K562 (cell line): ENCODE data around the gene ZFTA.

Source experiments
- CC2D1A ChIP-seq: fragments of 450-650 bp; IDR thresholded peaks from 2 replicates; pipeline ENCODE4 v1.6.1; 2017; ENCODE audit warnings: mild to moderate bottlenecking
- EGR1 ChIP-seq: fragments of 450-650 bp; conservative IDR thresholded peaks from 2 replicates; pipeline ENCODE4 v1.6.1; 2017; ENCODE audit warnings: mild to moderate bottlenecking
- EP300 ChIP-seq: IDR thresholded peaks from 2 replicates; pipeline ENCODE4 v1.6.1; 2012; ENCODE audit warnings: low read length, improper control_type of control experiment
- IRF2 ChIP-seq: sonication (generic); formaldehyde crosslinking; IDR thresholded peaks from 2 replicates; pipeline ENCODE4 v1.8.1; 2022; ENCODE audit warnings: mild to moderate bottlenecking, missing genetic modification reagents
- JUND ChIP-seq, 2 experiments: IDR thresholded peaks; 2 replicates in 1 of 2; 3 replicates in 1 of 2; pipeline ENCODE4 v1.6.1; 2011; ENCODE audit warnings: borderline replicate concordance in 2 of 2, low read depth in 2 of 2, low read length in 2 of 2, improper control_type of control experiment in 1 of 2, missing biosample characterization in 1 of 2, missing genetic modification characterization in 1 of 2, missing genetic modification reagents in 1 of 2
- KHSRP ChIP-seq: fragments of 450-650 bp; IDR thresholded peaks from 2 replicates; pipeline ENCODE4 v1.6.1; 2017
- PHB2 ChIP-seq: fragments of 450-650 bp; IDR thresholded peaks from 2 replicates; pipeline ENCODE4 v1.6.1; 2017; ENCODE audit warnings: low read depth
- POLR2AphosphoS5 ChIP-seq: IDR thresholded peaks from 2 replicates; pipeline ENCODE4 v1.6.1; 2011; ENCODE audit warnings: mild to moderate bottlenecking, low read depth, low read length, moderate library complexity; ENCODE audit not compliant: control insufficient read depth, insufficient read depth
- SIN3B ChIP-seq: fragments of 450-650 bp; IDR thresholded peaks from 2 replicates; pipeline ENCODE4 v1.6.1; 2017; ENCODE audit warnings: low read depth, mild to moderate bottlenecking, moderate library complexity
- ZBTB17 ChIP-seq: fragments of 450-650 bp; formaldehyde crosslinking; IDR thresholded peaks from 2 replicates; pipeline ENCODE4 v1.4.0; 2020; ENCODE audit warnings: mild to moderate bottlenecking
- ZNF551 ChIP-seq: fragments of 250-450 bp; sonication (Bioruptor Pico); IDR thresholded peaks from 2 replicates; pipeline ENCODE4 v1.5.0; 2021; ENCODE audit warnings: mild to moderate bottlenecking, moderate library complexity
- ZNF696 ChIP-seq: fragments of 250-450 bp; sonication (Bioruptor Pico); conservative IDR thresholded peaks from 2 replicates; pipeline ENCODE4 v1.4.0; 2020; ENCODE audit warnings: mild to moderate bottlenecking, moderate library complexity
- TF ChIP-seq, protein P1 (sequence below): fragments of 250-450 bp; sonication (Bioruptor Pico); IDR thresholded peaks from 2 replicates; pipeline ENCODE4 v1.8.0; 2022; ENCODE audit warnings: moderate library complexity, mild to moderate bottlenecking, inconsistent platforms
- TF ChIP-seq, protein P2 (sequence below): conservative IDR thresholded peaks from 2 replicates; pipeline ENCODE4 v1.6.1; 2011; ENCODE audit warnings: low read depth, mild to moderate bottlenecking, low read length; ENCODE audit not compliant: control insufficient read depth

DNA sequence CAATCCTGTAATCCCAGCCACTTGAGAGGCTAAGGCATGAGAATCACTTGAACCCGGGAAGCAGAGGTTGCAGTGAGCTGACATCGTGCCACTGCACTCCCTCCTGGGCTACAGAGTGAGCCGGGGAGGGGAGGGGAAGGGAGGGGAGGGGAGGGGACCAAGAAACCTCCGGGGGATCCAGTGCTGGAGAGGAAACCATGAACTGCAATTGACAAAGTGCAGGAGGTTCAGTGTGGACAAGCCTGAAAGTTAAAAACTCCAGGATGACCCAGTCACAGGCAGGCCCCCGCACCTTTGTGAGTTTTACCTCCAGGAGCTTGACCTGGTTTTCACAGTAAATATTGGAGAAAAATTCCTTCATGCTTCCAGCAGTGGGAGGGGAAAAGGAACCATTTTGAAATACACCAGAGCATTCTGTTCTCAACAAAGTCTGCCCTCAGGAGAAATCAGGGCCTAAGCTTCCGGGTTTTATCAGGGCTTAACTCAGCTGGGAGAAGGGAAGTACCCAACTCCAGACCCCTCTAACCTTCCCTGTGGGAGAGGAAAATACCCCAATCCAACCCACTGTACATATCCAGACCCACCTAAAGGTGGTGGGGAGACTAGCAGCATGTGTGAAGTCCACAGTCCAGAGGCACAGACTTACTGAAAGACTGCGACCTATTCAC lies 15.5 kb upstream of the ZFTA start:
- no peak for TF ChIP-seq POLR2AphosphoS5
- TF ChIP-seq ZNF696 (CRISPR knock-in tag) = no peak
- TF ChIP-seq ZNF551 (CRISPR knock-in tag) = no peak
- TF ChIP-seq EGR1 = no peak
- TF ChIP-seq SIN3B = no peak
- TF ChIP-seq IRF2 = no peak
- no peak for TF ChIP-seq PHB2
- TF ChIP-seq, protein P1, sequence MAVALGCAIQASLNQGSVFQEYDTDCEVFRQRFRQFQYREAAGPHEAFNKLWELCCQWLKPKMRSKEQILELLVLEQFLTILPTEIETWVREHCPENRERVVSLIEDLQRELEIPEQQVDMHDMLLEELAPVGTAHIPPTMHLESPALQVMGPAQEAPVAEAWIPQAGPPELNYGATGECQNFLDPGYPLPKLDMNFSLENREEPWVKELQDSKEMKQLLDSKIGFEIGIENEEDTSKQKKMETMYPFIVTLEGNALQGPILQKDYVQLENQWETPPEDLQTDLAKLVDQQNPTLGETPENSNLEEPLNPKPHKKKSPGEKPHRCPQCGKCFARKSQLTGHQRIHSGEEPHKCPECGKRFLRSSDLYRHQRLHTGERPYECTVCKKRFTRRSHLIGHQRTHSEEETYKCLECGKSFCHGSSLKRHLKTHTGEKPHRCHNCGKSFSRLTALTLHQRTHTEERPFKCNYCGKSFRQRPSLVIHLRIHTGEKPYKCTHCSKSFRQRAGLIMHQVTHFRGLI = no peak
- TF ChIP-seq CC2D1A = no peak
- TF ChIP-seq KHSRP = no peak
- TF ChIP-seq, protein P2, sequence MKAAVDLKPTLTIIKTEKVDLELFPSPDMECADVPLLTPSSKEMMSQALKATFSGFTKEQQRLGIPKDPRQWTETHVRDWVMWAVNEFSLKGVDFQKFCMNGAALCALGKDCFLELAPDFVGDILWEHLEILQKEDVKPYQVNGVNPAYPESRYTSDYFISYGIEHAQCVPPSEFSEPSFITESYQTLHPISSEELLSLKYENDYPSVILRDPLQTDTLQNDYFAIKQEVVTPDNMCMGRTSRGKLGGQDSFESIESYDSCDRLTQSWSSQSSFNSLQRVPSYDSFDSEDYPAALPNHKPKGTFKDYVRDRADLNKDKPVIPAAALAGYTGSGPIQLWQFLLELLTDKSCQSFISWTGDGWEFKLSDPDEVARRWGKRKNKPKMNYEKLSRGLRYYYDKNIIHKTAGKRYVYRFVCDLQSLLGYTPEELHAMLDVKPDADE = no peak
- no peak for TF ChIP-seq JUND (IDR thresholded peaks at IDR 0.05; ENCODE audit: borderline replicate concordance, low read depth, low read length)
- TF ChIP-seq JUND (tag; IDR thresholded peaks at IDR 0.05; ENCODE audit: borderline replicate concordance, low read depth, low read length) = no peak
- no peak for TF ChIP-seq ZBTB17
- TF ChIP-seq EP300 = no peak
